Colon (tissue), 2 donors: ENCODE data around the gene SDK1.

Source experiments
- FAIRE-seq: peaks from 2 replicates; lab custom pipeline; 2012; peaks lifted over from hg19 to GRCh38; lab: Jason Lieb, UNC
- donor health status: control.
- donor health status: control.

Gene SDK1

DNA sequence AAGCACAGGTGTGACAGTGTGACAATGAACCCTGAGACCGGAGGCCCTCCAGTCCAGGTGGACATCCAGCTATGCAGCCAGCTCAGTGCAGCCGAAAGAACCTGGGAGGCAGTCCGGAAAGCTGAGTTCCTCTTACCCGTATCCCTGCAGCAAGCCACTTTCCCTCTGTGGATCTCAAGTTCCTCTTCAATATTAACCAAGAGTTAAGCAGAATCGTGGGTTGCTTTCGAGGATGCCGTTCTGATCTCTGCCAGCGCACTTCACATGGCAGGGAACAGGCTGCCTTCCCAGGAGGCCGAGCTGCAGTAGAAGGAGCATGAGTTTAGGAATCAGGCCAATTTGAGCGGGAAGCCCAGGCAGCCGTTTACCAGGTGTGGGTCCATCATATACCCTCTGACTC, 591.6 kb downstream of the SDK1 start:
- FAIRE-seq, result no peak

DNA sequence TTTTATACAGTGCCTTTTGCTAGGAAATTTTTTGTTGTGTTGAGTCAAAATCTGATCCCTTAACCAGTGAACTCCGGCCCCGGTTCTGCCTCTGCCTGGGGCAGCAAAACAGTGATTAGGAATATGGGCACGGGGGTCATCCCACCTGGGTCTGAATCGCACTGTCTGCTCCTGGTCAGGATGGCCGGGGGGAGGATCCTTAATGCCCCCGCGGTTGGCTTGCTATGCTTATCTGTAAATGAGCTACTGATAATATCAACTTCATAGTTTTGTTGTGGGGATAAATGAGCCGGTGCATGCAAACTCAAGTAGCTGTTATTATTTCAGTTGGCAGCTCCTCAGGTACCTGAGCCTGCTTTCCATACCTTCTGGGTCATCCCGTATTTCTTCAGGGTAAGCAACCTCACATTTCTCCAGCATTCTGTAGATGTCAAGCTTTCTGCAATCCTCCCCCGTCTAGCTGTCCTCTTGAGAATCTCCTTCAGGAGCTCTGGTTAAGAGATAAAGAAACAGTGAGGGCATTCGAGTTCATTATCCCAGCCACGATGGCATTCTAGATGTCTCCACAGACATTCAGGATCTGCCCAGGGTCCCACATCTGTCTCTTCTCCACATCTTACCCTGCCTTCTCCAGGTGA, 592.2 kb downstream of the SDK1 start:
- FAIRE-seq, result no peak

DNA sequence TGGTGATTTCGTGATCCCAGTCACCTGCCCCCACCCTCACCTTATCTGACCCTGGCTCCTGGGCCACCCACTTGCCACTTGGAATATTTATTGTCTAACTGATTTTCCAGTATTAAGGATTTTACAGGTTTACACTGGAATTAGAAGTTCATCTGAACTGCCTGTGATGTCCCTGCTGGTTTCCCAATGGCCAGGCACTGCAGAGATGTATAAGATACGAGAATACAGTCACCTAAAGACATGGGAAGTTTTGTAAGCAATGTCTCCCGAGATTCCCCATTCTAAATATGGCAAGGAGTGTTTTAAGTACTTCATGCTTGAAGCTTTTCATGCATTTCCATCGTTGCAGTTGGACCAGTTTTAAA, 592.7 kb downstream of the SDK1 start:
- no peak for FAIRE-seq

DNA sequence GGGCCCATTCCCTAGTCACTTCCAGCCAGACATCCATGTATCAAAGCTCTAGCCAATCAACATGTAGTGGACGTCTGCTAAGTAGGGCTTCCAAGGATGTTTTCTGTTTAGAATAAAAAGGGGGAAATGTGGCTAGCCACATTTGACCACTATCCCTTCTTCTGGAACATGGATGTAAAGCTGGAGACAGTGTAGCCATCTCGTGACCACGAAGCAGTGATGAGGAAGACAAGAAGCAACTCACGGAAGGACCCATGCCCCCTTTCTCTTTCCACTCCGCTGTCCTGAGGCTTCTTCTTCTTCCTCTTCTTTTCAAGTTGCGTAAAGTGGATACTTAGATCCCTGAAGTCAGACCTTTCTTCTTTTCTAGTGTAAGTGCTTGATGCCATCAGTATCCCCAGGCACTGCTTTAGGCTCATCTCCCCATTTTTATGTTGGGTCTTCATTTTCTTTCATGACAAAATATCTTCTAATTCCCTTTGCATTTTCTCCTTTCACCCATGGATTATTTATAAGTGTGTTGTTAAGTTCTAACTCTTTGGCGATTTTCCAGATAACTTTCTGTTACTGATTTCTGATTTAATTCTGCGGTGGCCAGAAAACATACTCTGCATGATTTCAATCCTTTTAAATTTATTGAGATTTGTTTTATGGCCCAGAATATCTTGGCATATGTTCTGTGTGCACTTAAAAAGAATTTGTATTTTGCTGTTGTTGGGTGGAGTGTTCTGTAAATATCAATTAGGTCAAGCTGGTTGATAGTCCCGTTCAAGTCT, 594.5 kb downstream of the SDK1 start:
- no peak for FAIRE-seq

DNA sequence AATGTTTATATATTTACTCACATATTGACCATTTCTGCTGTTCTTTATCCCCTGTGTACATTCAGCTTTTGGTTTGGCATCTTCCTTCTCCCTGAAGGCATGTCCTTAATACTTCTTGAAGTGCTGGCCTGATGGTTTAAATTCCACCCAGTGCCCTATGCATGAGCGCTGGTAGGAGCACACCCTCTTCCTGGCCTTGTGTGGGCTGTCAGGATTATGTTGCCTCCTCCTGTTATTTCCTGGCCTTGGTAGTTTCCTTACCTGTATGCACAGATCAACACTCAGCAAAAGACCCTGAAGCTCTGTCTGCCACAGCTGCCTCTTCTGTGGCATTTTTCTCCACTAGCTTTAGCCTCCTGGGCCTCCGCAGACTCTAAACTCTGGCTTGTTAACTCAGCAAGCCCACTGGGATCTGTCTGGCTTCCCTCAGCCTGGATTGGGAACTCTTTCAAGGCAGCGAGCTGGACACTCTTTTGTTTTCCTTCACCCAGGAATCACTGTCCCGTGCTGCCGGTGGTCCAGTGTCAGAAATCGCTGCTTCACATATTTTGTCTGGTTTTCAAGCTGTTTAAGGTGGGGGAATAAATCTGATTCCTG, 595.2 kb downstream of the SDK1 start:
- FAIRE-seq, result no peak

DNA sequence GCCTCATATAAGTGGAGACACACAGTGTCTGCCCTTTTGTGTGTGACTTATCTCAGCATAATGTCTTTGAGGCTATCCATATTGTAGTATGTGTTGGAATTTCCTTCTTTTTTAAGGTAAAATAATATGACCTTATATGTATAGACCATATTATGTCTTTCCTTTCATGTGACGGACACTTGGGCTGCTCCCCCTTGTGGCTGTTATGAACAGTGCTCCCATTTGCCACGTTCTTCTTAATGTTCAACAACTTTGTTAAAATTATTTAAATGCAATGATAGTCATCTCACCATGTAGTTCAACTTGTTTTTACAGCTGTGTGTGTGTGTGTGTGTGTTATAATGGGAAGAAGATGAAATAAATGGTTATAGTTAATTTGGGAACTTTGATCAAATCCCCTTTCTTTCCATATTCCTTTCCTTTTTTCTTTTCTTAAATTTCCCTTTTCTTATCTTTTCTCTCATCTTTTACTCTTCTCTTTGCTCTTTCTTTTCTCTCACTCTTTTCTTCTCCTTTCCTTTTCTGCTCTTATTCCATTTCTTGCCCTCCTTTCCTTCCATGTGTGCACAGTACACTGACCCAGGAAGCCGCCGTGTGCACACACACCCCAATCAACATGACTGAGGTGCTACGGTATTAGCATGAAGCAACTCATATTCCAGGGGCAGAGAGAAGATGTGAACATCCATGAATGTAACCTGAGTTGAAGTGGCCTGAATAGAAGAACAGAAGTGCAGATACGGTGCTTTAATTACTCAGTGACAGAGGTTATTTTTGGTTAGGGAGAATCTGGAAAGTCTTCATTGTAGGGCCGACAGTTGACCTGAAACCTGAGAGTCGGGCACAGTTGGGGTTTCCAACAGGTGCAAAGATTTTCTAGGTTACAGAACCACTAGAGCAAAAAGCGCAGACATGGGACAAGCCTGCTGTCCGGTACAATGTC, 596.6 kb downstream of the SDK1 start:
- FAIRE-seq, result no peak

DNA sequence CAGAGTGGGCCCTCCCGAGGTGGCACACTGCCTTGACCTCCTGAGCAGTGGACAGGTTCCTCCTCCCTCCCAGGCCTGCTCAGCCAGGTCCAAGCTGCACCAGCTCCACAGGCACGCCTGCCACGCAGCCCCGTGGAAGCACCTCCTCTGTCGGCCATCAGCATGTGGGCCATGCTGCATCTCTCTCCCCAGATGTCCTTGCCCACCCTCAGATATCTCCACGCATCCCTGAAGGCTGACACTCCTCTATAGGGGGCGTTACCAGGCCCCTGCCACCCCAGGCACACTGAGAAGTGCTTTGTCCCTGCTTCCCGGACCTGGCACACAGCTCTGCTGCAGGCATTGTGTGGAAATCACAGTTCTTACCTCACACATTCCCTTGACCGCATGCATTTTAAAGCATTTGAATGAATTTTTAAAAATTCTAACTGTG, 598.5 kb downstream of the SDK1 start:
- no peak for FAIRE-seq

DNA sequence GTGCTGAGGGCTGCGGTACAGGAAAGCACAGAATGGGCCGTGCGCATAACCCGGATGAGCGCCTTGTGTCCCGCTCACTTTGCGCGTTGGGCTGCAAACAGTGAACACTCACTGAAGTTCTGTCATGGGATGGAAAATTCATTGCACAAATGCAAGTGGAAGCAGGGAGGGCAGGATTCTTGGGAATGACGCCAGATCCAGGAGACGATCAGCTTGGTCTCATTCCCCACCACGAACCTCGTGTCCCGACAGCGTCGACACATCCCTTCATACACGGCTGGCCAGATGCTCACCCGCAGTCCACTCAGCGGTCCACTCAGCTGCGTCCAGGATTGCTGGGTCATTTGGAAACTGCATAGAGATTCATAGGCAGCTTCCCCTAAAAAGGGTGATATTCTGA, 607.1 kb downstream of the SDK1 start:
- FAIRE-seq, result no peak

DNA sequence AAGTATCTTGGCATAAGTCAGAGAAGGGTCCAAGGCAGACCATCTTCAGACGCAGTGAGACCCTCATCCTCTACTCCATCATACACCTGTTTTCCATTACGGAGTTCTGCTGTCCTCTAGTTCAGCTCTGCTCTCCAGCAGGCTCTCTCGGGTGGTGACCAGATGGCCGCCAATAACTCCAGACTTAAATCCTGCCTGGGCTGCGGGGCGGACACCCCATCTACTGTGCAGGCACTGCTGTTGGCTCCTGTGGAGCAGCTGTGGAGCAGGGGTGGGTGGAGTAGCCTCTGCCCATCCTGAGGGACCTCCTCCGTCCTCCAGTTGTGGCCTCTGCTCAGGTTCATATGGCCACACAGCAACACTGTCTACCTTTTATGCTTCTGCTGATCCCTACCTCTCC, 608.1 kb downstream of the SDK1 start:
- no peak for FAIRE-seq

DNA sequence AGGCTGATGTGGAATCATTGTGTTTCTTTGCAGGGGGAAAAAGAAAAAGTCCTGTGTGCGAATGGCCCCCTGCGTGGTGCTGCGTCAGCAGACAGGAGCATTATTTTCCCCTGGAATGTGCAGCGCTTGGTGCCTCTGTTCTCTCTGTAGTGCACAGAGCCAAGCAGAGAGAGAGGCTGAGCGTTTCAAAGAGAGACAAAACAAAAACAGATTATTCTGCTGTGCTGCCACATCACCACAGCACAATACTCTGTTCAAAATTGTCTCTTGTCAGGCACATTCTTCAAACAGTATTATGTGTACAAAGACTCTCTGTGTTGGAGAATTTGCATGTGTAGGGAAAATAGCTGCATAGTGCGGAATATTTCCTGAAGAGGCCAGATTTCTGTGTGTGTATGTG, 609.0 kb downstream of the SDK1 start:
- no peak for FAIRE-seq

DNA sequence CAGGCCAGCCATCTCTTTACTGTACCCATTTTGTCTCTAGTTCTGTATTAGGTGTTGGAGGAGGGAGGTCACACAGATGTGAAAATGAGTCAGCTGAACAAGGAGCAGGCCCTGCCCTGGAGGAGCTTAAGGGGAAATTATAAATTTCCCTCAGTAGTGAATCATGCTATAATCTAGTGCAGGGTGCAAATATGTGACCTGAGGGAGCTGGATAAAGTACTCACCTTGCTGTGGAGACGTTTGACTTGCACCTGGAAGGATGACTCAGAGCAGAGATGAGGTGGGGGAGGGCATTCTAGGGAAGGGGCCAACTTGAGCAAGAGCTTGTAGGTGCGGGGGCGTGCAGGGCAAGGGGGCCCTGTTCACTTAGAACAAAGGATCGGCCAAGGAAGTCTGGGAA, 610.6 kb downstream of the SDK1 start:
- no peak for FAIRE-seq

DNA sequence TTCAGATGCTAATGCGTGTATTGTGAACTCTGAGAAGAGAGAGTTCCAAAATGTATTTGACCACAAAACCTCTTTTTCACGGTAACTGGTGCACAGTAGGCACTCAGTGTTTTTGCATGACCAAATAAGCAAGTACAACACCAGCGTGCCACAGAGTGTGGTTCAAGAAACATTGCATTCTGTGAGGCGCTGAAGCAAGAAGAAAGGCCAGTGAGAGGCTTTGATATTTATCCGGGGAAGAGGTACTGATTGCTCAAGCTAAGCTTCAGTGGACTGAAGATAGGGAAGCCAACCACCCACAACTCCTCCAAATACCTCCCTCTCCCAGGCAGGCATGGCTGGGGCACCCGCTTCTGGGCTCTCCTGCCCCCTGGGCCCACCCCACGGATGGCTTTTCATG, 611.2 kb downstream of the SDK1 start:
- FAIRE-seq, result no peak

DNA sequence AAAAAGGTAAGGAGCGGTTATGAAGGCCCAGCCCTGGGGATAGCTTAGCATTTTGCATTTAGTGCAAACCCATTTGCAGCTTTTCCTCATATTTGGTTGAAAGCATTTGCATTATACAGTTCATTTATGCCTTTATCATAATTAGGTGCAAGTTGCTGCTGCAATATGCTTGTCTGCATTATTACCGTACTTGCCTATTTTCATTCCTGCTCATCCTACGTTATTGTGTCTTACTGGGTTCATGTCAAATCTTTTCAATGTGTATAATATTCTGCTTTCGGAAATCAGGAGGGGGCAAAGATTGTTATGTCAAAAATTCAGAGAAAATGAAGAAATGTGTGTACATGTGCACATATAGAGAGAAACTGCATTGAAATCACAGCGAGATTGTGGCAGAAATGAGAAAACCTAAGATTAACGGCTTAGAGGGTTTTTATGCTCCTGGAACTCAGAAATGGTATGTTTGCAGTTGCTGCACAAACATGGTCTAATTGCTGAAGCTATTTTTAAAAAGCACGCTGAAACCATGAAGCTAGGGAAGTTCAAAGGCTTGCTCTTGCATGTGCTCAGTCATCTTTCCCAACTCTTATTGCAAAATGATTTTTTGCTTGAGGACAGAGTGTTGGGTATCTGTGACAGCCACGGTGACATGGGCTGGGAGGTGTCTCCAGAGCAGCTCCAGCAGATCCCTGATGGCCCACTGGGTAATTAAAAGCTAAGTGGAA, 613.2 kb downstream of the SDK1 start:
- FAIRE-seq, result no peak

DNA sequence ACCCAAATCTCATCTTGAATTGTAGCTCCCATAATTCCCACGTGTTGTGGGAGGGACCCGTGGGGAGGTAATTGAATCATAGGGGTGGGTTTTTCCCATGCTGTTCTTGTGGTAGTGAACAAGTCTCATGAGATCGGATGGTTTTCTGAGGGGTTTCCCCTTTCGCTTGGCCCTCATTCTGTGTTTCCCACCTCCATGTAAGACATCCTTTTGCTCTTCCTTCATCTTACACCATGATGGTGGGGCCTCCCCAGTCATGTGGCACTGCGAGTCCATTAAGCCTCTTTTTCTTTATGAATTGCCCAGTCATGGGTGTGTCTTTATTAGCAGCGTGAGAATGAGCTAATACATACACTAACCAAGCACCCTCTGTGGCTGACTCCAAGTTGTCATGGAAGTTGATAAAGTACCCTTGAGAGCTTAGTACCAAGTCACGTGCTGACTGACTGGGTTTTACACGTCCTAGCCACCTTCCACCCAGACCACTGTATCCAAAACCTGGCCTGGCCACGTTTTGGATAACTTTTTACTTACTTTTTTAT, 614.4 kb downstream of the SDK1 start:
- FAIRE-seq, result no peak

DNA sequence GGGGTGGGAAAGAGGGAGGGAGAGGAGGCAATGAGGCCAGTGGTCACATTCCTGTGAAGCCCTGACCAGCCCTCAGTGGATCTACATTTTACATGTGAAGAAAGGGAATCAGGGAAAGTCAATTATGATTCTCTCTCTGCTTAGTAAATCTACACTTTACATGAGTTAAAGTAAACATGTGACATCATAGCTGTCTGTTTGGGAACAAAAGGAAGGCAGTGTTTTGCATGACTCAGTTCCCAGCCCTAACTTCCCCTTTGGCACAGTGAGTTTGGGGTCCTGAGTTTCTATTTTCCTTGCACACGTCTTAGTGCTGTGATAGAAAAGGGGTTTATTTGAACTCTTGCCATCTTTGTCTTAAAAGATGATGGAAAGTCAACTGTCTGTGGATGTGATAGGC, 615.1 kb downstream of the SDK1 start:
- no peak for FAIRE-seq

DNA sequence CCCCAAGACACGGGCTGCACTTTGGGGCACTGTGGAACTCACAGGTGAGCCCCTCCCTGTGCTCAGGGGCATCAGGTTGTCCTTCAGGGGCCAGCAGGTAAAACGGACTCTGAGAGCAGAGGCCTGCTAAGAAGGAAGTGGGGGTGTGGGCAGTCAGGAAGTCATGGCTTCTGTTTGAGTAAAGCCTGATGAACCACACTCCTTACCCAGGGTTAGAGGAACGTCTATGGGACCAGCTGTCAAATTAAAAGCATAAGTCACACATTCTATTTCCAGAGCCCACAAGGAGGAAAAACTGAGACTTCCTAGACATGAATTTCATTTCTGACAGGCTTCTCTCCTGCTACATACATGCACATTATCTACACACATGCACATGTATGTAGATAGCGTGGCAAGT, 616.4 kb downstream of the SDK1 start:
- no peak for FAIRE-seq

DNA sequence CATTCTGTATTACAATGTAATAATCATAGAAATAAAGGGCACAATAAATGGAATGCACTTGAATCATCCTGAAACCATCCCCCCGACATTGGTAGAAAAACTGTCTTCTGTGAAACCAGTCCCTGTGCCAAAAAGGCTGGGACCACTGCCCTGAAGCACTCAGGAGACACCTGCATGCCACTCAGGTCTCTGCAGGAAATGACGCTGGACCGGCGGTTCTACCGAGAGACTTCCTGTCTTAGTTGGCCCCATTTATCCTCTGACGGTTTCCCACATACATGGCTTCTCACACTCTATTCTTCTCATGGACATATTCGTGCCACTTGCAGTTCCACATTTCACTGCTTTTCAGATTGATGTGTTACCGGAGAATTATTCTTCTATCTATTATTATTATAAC, 617.5 kb downstream of the SDK1 start:
- no peak for FAIRE-seq

DNA sequence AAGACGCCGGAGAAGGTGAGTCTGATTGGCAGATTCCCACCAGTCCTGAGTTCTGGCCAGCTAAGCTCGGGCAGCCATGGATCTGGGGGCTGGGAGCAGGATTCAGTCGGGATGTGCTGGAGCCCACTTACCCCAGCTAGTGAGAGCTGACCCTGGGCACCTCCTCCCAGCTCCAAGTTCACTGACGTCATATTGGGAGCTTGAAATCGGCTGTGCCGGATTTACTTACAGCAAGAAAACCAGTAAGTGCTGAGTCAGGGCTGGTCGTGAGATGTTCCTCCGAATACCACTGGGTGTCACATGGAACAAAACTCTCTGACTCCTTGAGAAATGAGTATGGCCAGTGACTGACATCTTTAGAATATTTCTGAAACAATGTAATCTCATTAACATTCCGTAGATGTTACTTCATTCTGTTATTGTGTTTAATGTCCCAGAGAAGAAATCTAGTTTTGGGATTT, 621.2 kb downstream of the SDK1 start:
- FAIRE-seq, result no peak

DNA sequence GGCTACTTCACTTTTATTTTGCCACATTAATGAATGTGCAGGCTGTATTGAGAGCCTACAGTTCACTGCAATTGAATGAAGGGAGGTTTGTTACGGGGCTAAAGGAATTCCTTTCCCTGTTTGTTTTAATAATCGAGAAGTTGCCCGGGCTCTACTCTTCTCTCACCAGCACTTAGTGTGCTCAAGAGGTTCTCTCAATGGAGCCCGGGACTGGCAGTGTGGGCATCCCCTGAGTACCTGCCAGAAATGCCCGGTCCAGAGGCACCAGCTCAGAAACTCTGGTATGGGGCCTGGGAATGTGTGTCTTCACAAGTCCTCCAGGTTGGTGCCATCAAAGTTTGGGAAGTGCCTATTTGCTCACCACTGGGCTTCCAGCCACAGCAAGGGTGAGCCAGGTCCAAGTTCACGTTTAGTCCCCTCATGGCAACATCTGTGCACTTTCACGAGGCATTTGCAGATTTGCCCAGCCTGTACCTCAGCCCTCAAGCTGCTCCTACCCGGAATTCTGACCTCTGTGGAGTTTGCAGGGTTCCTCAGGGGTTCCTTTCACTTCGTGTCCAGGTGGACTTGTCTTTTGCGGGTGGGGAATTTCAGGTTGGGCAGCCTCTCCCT, 622.4 kb downstream of the SDK1 start:
- no peak for FAIRE-seq

DNA sequence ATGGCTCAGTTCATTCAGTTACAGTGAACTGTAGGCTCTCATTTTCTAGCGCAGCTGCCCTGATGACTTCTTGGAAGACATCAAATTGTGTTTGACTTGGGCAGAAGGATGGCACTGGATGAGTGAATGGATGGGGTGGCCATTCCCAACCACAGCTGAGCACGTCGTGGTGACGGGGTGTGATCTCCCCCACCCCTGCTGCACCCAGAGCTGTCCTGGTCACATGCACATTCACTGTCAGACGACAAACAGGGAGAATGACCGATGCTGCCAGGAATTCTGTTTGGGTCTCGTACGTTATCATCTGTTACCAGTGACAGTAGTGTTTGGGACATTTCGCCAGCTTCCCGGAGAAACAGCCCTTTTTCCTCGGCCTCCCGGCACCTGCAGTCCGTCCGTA, 623.2 kb downstream of the SDK1 start:
- FAIRE-seq, result no peak
